Measurements from ENCODE around the gene B4GALT4. TPM values are rescaled to one million over a fixed set of nuclear protein-coding genes. Genes with fewer than 3 reads are reported as not detected.

Gene B4GALT4
- total RNA-seq, 2 donors from 2014 or later, result 13.3 to 15.9 TPM

GRCh38 chr3:119239206-119239820 is 1.4 kb downstream of the B4GALT4 start:
- ATAC-seq, result no peak
- DNase-seq, result no peak
- intact Hi-C loops (cut with DNase I), result no loop called here

GRCh38 chr3:119238363-119238762 is 2.3 kb downstream of the B4GALT4 start:
- ATAC-seq (no peak), DNase-seq (no peak)
- intact Hi-C loops (cut with DNase I), result no loop called here

GRCh38 chr3:119237299-119237698 is 3.4 kb downstream of the B4GALT4 start:
- DNase-seq (no peak), ATAC-seq (no peak)
- intact Hi-C loops (cut with DNase I), result no loop called here

- intact Hi-C loops (cut with DNase I), result no loop called here
- DNase-seq (peak; percentile 21), ATAC-seq (no peak)
Observed at GRCh38 chr3:119236756-119237155, 3.9 kb downstream of the B4GALT4 start.

GRCh38 chr3:119235151-119235550 is 5.5 kb downstream of the B4GALT4 start:
- intact Hi-C loops (cut with DNase I), result no loop called here
- ATAC-seq, result peak in 1 of 2 donors; percentile 63
- no peak for DNase-seq

- intact Hi-C loops (cut with DNase I), result no loop called here
- DNase-seq (no peak), ATAC-seq (no peak)
Observed at GRCh38 chr3:119234610-119235009, 6.1 kb downstream of the B4GALT4 start.

- DNase-seq, result no peak
- intact Hi-C loops (cut with DNase I), result no loop called here
Observed at GRCh38 chr3:119230745-119231144, 9.9 kb downstream of the B4GALT4 start.

GRCh38 chr3:119230071-119230470 is 10.6 kb downstream of the B4GALT4 start:
- intact Hi-C loops (cut with DNase I), result no loop called here
- ATAC-seq, result no peak
- no peak for DNase-seq

More at GRCh38 chr3:119230745-119231144, 9.9 kb downstream of the B4GALT4 start:
- ATAC-seq, result no peak

- ATAC-seq (no peak), DNase-seq (no peak)
- intact Hi-C loops (cut with DNase I), result no loop called here
Observed at GRCh38 chr3:119229190-119229589, 11.5 kb downstream of the B4GALT4 start.

- intact Hi-C loops (cut with DNase I), result no loop called here
- DNase-seq (no peak), ATAC-seq (no peak)
Observed at GRCh38 chr3:119228373-119229145, 12.1 kb downstream of the B4GALT4 start.

- ATAC-seq, result no peak
- intact Hi-C loops (cut with DNase I), result no loop called here
Observed at GRCh38 chr3:119227070-119227850, 13.4 kb downstream of the B4GALT4 start.

GRCh38 chr3:119225121-119225520 is 15.6 kb downstream of the B4GALT4 start:
- intact Hi-C loops (cut with DNase I), result no loop called here
- DNase-seq, result no peak

More at GRCh38 chr3:119227070-119227850, 13.4 kb downstream of the B4GALT4 start:
- DNase-seq, result no peak

GRCh38 chr3:119223511-119223910 is 17.2 kb downstream of the B4GALT4 start:
- intact Hi-C loops (cut with DNase I), result no loop called here
- ATAC-seq, result no peak
- DNase-seq, result no peak

More at GRCh38 chr3:119225121-119225520, 15.6 kb downstream of the B4GALT4 start:
- peak in 1 of 2 donors; percentile 28 for ATAC-seq

- DNase-seq, result no peak
- intact Hi-C loops (cut with DNase I), result no loop called here
- ATAC-seq, result no peak
Observed at GRCh38 chr3:119222391-119222790, 18.3 kb downstream of the B4GALT4 start.

- intact Hi-C loops (cut with DNase I), result no loop called here
- DNase-seq (no peak), ATAC-seq (no peak)
Observed at GRCh38 chr3:119221779-119222320, 18.8 kb downstream of the B4GALT4 start.

- intact Hi-C loops (cut with DNase I), result no loop called here
- ATAC-seq, result no peak
- no peak for DNase-seq
Observed at GRCh38 chr3:119220970-119221667, 19.6 kb downstream of the B4GALT4 start.

- intact Hi-C loops (cut with DNase I), result no loop called here
- DNase-seq, result no peak
- ATAC-seq, result no peak
Observed at GRCh38 chr3:119220198-119220597, 20.5 kb downstream of the B4GALT4 start.

GRCh38 chr3:119219069-119219468 is 21.6 kb downstream of the B4GALT4 start:
- intact Hi-C loops (cut with DNase I), result no loop called here
- DNase-seq (no peak), ATAC-seq (peak; percentile 59 to 91)

- intact Hi-C loops (cut with DNase I), result no loop called here
- ATAC-seq (no peak), DNase-seq (no peak)
Observed at GRCh38 chr3:119211803-119212202, 28.9 kb downstream of the B4GALT4 start.
